PC-3 (cell line): ENCODE results near the gene ARHGEF37.
"Not testable (repeated sequence)": the region's sequence is repeated elsewhere in the genome, so short reads cannot be mapped to it uniquely, and the experiment has no call there.

Experiments used
- EZH2 ChIP-seq: fragments of 300-600 bp; sonication (generic); IDR thresholded peaks from one replicate; pipeline ENCODE4 v1.6.1; 2017; ENCODE audit warnings: antibody characterized with exemption, mild to moderate bottlenecking, low read length; ENCODE audit not compliant: unreplicated experiment
- EZH2phosphoT487 ChIP-seq: fragments of 300-600 bp; sonication (generic); IDR thresholded peaks from 2 replicates; pipeline ENCODE4 v1.6.1; 2018; ENCODE audit warnings: mild to moderate bottlenecking, antibody characterized with exemption, low read length, borderline replicate concordance
- TF ChIP-seq, protein P1 (sequence below): fragments of 300-600 bp; sonication (generic); conservative IDR thresholded peaks from 2 replicates; pipeline ENCODE4 v1.5.1; 2017; ENCODE audit warnings: antibody characterized with exemption, low read depth, mild to moderate bottlenecking, low read length

DNA sequence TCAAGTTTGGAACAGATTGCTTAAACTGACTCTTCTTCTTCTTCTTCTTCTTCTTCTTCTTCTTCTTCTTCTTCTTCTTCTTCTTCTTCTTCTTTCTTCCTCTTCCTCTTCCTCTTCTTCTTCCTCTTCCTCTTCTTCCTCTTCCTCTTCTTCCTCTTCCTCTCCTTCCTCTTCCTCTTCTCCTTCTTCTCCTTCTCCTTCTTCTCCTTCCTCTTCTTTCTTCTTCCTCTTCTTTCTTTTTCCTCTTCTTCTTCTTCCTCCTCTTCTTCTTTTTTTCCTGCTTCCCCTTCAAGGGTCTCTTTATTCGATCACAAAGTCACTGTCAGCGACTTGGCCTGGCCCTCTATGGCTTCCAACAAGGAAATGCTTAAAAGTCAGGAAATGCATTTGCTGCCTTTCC, 16.9 kb downstream of the ARHGEF37 start:
- not testable (repeated sequence) for TF ChIP-seq EZH2, EZH2phosphoT487
- TF ChIP-seq, protein P1, sequence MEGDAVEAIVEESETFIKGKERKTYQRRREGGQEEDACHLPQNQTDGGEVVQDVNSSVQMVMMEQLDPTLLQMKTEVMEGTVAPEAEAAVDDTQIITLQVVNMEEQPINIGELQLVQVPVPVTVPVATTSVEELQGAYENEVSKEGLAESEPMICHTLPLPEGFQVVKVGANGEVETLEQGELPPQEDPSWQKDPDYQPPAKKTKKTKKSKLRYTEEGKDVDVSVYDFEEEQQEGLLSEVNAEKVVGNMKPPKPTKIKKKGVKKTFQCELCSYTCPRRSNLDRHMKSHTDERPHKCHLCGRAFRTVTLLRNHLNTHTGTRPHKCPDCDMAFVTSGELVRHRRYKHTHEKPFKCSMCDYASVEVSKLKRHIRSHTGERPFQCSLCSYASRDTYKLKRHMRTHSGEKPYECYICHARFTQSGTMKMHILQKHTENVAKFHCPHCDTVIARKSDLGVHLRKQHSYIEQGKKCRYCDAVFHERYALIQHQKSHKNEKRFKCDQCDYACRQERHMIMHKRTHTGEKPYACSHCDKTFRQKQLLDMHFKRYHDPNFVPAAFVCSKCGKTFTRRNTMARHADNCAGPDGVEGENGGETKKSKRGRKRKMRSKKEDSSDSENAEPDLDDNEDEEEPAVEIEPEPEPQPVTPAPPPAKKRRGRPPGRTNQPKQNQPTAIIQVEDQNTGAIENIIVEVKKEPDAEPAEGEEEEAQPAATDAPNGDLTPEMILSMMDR: not testable (repeated sequence)
